Dermis blood vessel endothelial cell (primary cell): Measurements from ENCODE around the gene ARL3. TPM values are rescaled to one million over a fixed set of nuclear protein-coding genes. Genes with fewer than 3 reads are reported as not detected.
"Not testable (repeated sequence)": the region's sequence is repeated elsewhere in the genome, so short reads cannot be mapped to it uniquely, and the experiment has no call there.

Experiments used
- DNase-seq: peaks from one replicate; pipeline ENCODE4 v3.0.0; 2010
- total RNA-seq: library from RNA; depleted of rRNA; stranded (reverse); fragments of >200 nt; gene quantifications from 2 replicates; pipeline ENCODE4 v1.2.3, GENCODE V29; 2014

The ARL3 gene
- 3.6 and 4.6 TPM in 2 replicates for total RNA-seq

GRCh38 chr10:102713814-102714620, at the start of gene ARL3:
Gene ARL3 (minus strand): TSS chr10:102714397. CDS start chr10:102714275, 122 bp downstream.
- DNase-seq, result peak; percentile 98

- no peak for DNase-seq
These were observed 48.9 kb upstream of the ARL3 start for GRCh38 chr10:102763037-102763607.

- DNase-seq, result no peak
These were observed 48.3 kb upstream of the ARL3 start for GRCh38 chr10:102762401-102763015.

- no peak for DNase-seq
These were observed 47.8 kb upstream of the ARL3 start for GRCh38 chr10:102761981-102762380.

GRCh38 chr10:102759497-102760210, 45.5 kb upstream of the ARL3 start:
- no peak for DNase-seq

- not testable (repeated sequence) for DNase-seq
These were observed 44.7 kb upstream of the ARL3 start for GRCh38 chr10:102758933-102759262.

- DNase-seq, result no peak
These were observed 44.2 kb upstream of the ARL3 start for GRCh38 chr10:102758240-102758932.

- no peak for DNase-seq
These were observed 43.1 kb upstream of the ARL3 start for GRCh38 chr10:102757323-102757722.

GRCh38 chr10:102753718-102754117, 39.5 kb upstream of the ARL3 start:
- DNase-seq, result no peak

- peak; percentile 87 for DNase-seq
These were observed 38.9 kb upstream of the ARL3 start for GRCh38 chr10:102752934-102753664.

- DNase-seq, result peak; percentile 31
These were observed 38.2 kb upstream of the ARL3 start for GRCh38 chr10:102752266-102752930.

GRCh38 chr10:102745157-102745556, 31.0 kb upstream of the ARL3 start:
- no peak for DNase-seq

GRCh38 chr10:102744374-102745051, 30.3 kb upstream of the ARL3 start:
- DNase-seq, result peak; percentile 48

- DNase-seq, result peak; percentile 99
These were observed 29.6 kb upstream of the ARL3 start, which contains the start of gene WBP1L for GRCh38 chr10:102743588-102744373. Gene WBP1L (plus strand): TSS chr10:102743948. CDS start chr10:102744054, 106 bp downstream.

GRCh38 chr10:102743078-102743587, 28.9 kb upstream of the ARL3 start:
- no peak for DNase-seq

GRCh38 chr10:102742313-102742712, 28.1 kb upstream of the ARL3 start:
- not testable (repeated sequence) for DNase-seq

GRCh38 chr10:102741726-102742237, 27.6 kb upstream of the ARL3 start:
- DNase-seq, result peak; percentile 49

GRCh38 chr10:102740229-102740628, 26.0 kb upstream of the ARL3 start:
- DNase-seq, result no peak

GRCh38 chr10:102738692-102739121, 24.5 kb upstream of the ARL3 start:
- peak; percentile 60 for DNase-seq
